ENCODE data around the gene RFXAP. TPM values are rescaled to one million over a fixed set of nuclear protein-coding genes. Genes with fewer than 3 reads are reported as not detected.
A peak's percentile ranks its signal among the peaks of the same experiment; 100 is the strongest.

Gene RFXAP
- total and polyA plus RNA-seq, 2 donors (not counting 1 experiment from before 2014, with no cell fraction given) = 1.8 to 4.6 TPM

GRCh38 chr13:36789730-36790129, 29.3 kb upstream of the RFXAP start:
- no peaks in the 10 kb centered on the region for H3K9me3 ChIP-seq (ENCODE audit: control insufficient read depth, insufficient read depth, low read depth, low read length)
- H2AFZ ChIP-seq (ENCODE audit: low read length) = no peak overlapping the region
- no peaks in the 10 kb centered on the region for H3K4me1 ChIP-seq (ENCODE audit: control insufficient read depth, extremely low read depth, insufficient read depth, low read length)
- DNase-seq (ENCODE audit: low read depth in 2 of 2) = no peak
- no peaks in the 10 kb centered on the region for H3K27me3 ChIP-seq (ENCODE audit: control insufficient read depth, insufficient read depth, low read length)
- no peaks in the 10 kb centered on the region for H4K20me1 ChIP-seq (ENCODE audit: control insufficient read depth, extremely low read depth, insufficient read depth, low read length)
- no peaks in the 10 kb centered on the region for H3K36me3 ChIP-seq (ENCODE audit: control insufficient read depth, insufficient read depth, low read length)
- H3K27ac ChIP-seq (ENCODE audit: insufficient read depth, low read length) = no peak overlapping the region
- no peak overlapping the region for H3K4me2 ChIP-seq (ENCODE audit: extremely low read depth, insufficient read depth, low read length)
- no peak overlapping the region for H3K4me3 ChIP-seq (replicated peaks in 1 of 4; ENCODE audit: control extremely low read depth in 1 of 4, insufficient read depth in 1 of 4, low read depth in 3 of 4, low read length in 4 of 4)
- H3K79me2 ChIP-seq (ENCODE audit: control insufficient read depth, insufficient read depth, low read length) = no peaks in the 10 kb centered on the region
- H3K9ac ChIP-seq (ENCODE audit: insufficient read depth, low read length) = no peak overlapping the region
- no peak for TF ChIP-seq EZH2 (IDR thresholded peaks at IDR 0.05; ENCODE audit: low read length, missing control alignments)
- TF ChIP-seq CTCF (conservative IDR thresholded peaks at IDR 0.05 in 1 of 2, IDR thresholded peaks at IDR 0.05 in 1 of 2; ENCODE audit: low read depth in 1 of 2, low read length in 2 of 2) = no peak

DNA sequence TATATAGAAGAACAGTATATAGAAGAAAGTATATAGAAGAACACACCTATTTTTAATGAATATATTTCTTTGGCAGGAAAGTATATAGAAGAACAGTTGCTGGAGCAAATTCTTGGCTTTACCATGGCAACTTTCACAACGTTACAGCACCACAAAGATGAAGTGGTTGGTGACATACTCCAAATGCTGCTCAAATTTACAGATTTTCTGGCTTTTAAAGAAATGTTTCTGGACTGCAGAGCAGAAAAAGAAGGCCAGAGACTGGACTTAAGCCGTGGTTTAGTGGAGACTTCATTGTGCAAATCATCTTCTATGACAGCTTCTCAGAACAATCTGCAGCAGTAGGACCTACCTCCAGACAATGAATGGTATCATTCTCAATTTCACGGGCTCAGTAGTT, 24.3 kb upstream of the RFXAP start:
- no peak overlapping the region for H3K4me3 ChIP-seq (replicated peaks in 1 of 4; ENCODE audit: control extremely low read depth in 1 of 4, insufficient read depth in 1 of 4, low read depth in 3 of 4, low read length in 4 of 4)
- H3K9ac ChIP-seq (ENCODE audit: insufficient read depth, low read length) = no peak overlapping the region
- DNase-seq (ENCODE audit: low read depth in 2 of 2) = peak in 1 of 2 donors; percentile 42
- H2AFZ ChIP-seq (ENCODE audit: low read length) = no peak overlapping the region
- no peaks in the 10 kb centered on the region for H4K20me1 ChIP-seq (ENCODE audit: control insufficient read depth, extremely low read depth, insufficient read depth, low read length)
- no peak for TF ChIP-seq CTCF (conservative IDR thresholded peaks at IDR 0.05 in 1 of 2, IDR thresholded peaks at IDR 0.05 in 1 of 2; ENCODE audit: low read depth in 1 of 2, low read length in 2 of 2)
- no peak for TF ChIP-seq EZH2 (IDR thresholded peaks at IDR 0.05; ENCODE audit: low read length, missing control alignments)
- H3K27me3 ChIP-seq (ENCODE audit: control insufficient read depth, insufficient read depth, low read length) = no peaks in the 10 kb centered on the region
- H3K4me1 ChIP-seq (ENCODE audit: control insufficient read depth, extremely low read depth, insufficient read depth, low read length) = no peaks in the 10 kb centered on the region
- no peaks in the 10 kb centered on the region for H3K79me2 ChIP-seq (ENCODE audit: control insufficient read depth, insufficient read depth, low read length)
- no peak overlapping the region for H3K4me2 ChIP-seq (ENCODE audit: extremely low read depth, insufficient read depth, low read length)
- no peaks in the 10 kb centered on the region for H3K9me3 ChIP-seq (ENCODE audit: control insufficient read depth, insufficient read depth, low read depth, low read length)
- no peak overlapping the region for H3K27ac ChIP-seq (ENCODE audit: insufficient read depth, low read length)
- no peaks in the 10 kb centered on the region for H3K36me3 ChIP-seq (ENCODE audit: control insufficient read depth, insufficient read depth, low read length)

GRCh38 chr13:36795463-36795862, 23.6 kb upstream of the RFXAP start:
- no peaks in the 10 kb centered on the region for H3K27me3 ChIP-seq (ENCODE audit: control insufficient read depth, insufficient read depth, low read length)
- no peaks in the 10 kb centered on the region for H4K20me1 ChIP-seq (ENCODE audit: control insufficient read depth, extremely low read depth, insufficient read depth, low read length)
- no peak overlapping the region for H3K27ac ChIP-seq (ENCODE audit: insufficient read depth, low read length)
- no peak overlapping the region for H3K4me2 ChIP-seq (ENCODE audit: extremely low read depth, insufficient read depth, low read length)
- H3K9ac ChIP-seq (ENCODE audit: insufficient read depth, low read length) = no peak overlapping the region
- no peak overlapping the region for H3K4me3 ChIP-seq (replicated peaks in 1 of 4; ENCODE audit: control extremely low read depth in 1 of 4, insufficient read depth in 1 of 4, low read depth in 3 of 4, low read length in 4 of 4)
- no peak for DNase-seq (ENCODE audit: low read depth in 2 of 2)
- H3K79me2 ChIP-seq (ENCODE audit: control insufficient read depth, insufficient read depth, low read length) = no peaks in the 10 kb centered on the region
- H2AFZ ChIP-seq (ENCODE audit: low read length) = no peak overlapping the region
- no peaks in the 10 kb centered on the region for H3K4me1 ChIP-seq (ENCODE audit: control insufficient read depth, extremely low read depth, insufficient read depth, low read length)
- no peaks in the 10 kb centered on the region for H3K36me3 ChIP-seq (ENCODE audit: control insufficient read depth, insufficient read depth, low read length)
- no peaks in the 10 kb centered on the region for H3K9me3 ChIP-seq (ENCODE audit: control insufficient read depth, insufficient read depth, low read depth, low read length)
- TF ChIP-seq EZH2 (IDR thresholded peaks at IDR 0.05; ENCODE audit: low read length, missing control alignments) (no peak), CTCF (conservative IDR thresholded peaks at IDR 0.05 in 1 of 2, IDR thresholded peaks at IDR 0.05 in 1 of 2; ENCODE audit: low read depth in 1 of 2, low read length in 2 of 2) (no peak)
